ENCODE data around the gene RRBP1.
A peak's percentile ranks its signal among the peaks of the same experiment; 100 is the strongest.

RRBP1 gene

DNA sequence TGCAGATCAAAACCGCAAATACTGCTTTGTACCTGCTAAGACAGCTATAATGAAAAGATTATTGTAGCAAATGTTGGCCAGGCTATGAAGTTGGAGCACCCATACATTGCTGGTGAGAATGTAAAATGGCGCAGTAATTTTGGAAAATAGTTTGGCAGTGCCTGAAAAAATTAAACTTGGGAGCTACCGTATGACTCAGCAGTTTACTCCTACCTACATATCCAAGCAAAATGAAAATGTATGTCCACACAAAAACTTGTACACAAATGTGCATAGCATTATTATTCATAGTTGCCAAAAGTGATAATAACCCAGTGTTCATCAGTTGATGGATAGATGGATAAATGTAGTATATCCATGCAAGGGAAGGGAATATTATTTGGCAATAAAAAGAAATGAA is 98.9 kb downstream of the RRBP1 start:
- Histone ChIP-seq H3K27me3 (no peaks in the 10 kb centered on the region), H3K4me3 (no peak overlapping the region), H3K4me1 (peaks cover 0 to 100% (median 75%) of the 10 kb centered on the region in 4 donors), H3K36me3 (peaks cover 8 to 11% (median 9%) of the 10 kb centered on the region in 3 donors), H3K9me3 (no peaks in the 10 kb centered on the region), H3K27ac (peak overlapping the region; percentile 24 to 99)
- DNase-seq = no peak
- TF ChIP-seq, protein P1, sequence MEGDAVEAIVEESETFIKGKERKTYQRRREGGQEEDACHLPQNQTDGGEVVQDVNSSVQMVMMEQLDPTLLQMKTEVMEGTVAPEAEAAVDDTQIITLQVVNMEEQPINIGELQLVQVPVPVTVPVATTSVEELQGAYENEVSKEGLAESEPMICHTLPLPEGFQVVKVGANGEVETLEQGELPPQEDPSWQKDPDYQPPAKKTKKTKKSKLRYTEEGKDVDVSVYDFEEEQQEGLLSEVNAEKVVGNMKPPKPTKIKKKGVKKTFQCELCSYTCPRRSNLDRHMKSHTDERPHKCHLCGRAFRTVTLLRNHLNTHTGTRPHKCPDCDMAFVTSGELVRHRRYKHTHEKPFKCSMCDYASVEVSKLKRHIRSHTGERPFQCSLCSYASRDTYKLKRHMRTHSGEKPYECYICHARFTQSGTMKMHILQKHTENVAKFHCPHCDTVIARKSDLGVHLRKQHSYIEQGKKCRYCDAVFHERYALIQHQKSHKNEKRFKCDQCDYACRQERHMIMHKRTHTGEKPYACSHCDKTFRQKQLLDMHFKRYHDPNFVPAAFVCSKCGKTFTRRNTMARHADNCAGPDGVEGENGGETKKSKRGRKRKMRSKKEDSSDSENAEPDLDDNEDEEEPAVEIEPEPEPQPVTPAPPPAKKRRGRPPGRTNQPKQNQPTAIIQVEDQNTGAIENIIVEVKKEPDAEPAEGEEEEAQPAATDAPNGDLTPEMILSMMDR (IDR thresholded peaks at IDR 0.05) = no peak
- intact Hi-C loops (cut with DNase I; ENCODE audit: low total_unique reads) = no loop called here

- H3K4me1 ChIP-seq = peaks cover 0 to 100% (median 63%) of the 10 kb centered on the region in 4 donors
- TF ChIP-seq, protein P1 (IDR thresholded peaks at IDR 0.05) = no peak
- peak overlapping the region; percentile 50 to 99 for H3K27ac ChIP-seq
- no peaks in the 10 kb centered on the region for H3K27me3 ChIP-seq
- DNase-seq = no peak
- intact Hi-C loops (cut with DNase I; ENCODE audit: low total_unique reads) = no loop called here
- no peaks in the 10 kb centered on the region for H3K9me3 ChIP-seq
- peaks cover 8 to 14% (median 11%) of the 10 kb centered on the region in 3 donors for H3K36me3 ChIP-seq
- peak overlapping the region; percentile 14 to 85 for H3K4me3 ChIP-seq
These were observed 101.1 kb downstream of the RRBP1 start for GRCh38 chr20:17580895-17581294.

GRCh38 chr20:17579369-17580039 is 102.5 kb downstream of the RRBP1 start:
- intact Hi-C loops (cut with DNase I; ENCODE audit: low total_unique reads) = loop anchor here (5.0 kb wide), 1 partner anchor 33 kb away; no protein-coding TSS in a partner anchor
- Histone ChIP-seq H3K4me1 (peaks cover 0 to 98% (median 56%) of the 10 kb centered on the region in 4 donors), H3K36me3 (peaks cover 8 to 25% (median 10%) of the 10 kb centered on the region in 3 donors), H3K9me3 (no peaks in the 10 kb centered on the region), H3K27ac (peak overlapping the region; percentile 50 to 99), H3K27me3 (no peaks in the 10 kb centered on the region), H3K4me3 (peak overlapping the region; percentile 10 to 85)
- DNase-seq = no peak
- TF ChIP-seq, protein P1 (IDR thresholded peaks at IDR 0.05) = no peak

DNA sequence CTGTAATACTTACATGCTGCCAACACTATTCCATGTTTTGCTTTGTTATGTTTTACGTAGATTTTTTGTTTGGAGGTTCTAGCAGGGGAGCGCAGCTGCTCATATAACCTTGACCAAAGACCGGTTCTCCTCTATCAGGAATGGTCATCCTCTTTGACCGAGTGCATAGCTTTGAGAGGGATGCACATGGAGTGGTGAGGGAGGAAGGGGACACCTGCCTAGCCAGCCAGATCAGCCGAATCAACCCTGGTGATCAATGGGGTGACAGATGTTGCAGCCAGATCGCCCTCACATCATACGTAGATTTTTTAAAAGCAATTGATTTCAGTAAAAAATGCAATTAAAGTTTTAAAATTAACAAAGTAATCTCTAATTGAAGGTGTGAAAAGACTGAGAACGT is 105.8 kb downstream of the RRBP1 start:
- H3K9me3 ChIP-seq = no peaks in the 10 kb centered on the region
- TF ChIP-seq, protein P1 (IDR thresholded peaks at IDR 0.05) = no peak
- intact Hi-C loops (cut with DNase I; ENCODE audit: low total_unique reads) = loop anchor here (5.0 kb wide), 1 partner anchor 36 kb away; no protein-coding TSS in a partner anchor
- H3K4me1 ChIP-seq = peaks cover 0 to 72% (median 39%) of the 10 kb centered on the region in 4 donors
- H3K27me3 ChIP-seq = no peaks in the 10 kb centered on the region
- DNase-seq = no peak
- H3K27ac ChIP-seq = peak overlapping the region; percentile 30 to 99
- H3K36me3 ChIP-seq = peaks cover 8 to 36% (median 17%) of the 10 kb centered on the region in 3 donors
- H3K4me3 ChIP-seq = peak overlapping the region; percentile 85 to 93

DNA sequence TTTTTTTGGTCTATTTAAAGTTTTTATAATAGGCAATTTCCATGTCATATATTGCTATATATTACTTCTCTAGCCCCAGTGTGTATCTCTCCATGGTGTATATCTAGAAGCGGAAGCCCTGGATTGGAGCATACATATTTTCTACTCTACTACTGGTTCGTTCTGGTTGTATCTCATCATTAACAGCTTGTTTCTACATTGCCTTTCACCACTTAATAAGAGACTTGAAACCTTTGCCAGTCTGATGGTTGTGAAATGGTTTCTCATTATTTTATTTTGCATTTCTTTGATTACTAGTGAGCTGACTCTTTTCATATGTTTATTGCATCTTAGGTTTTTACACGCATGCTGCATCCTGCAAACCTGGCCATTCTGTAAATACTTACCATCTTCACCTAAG is 108.6 kb downstream of the RRBP1 start:
- DNase-seq = no peak
- peak overlapping the region; percentile 85 to 93 for H3K4me3 ChIP-seq
- H3K27ac ChIP-seq = peak overlapping the region; percentile 99 to 100
- peaks cover 0 to 31% (median 12%) of the 10 kb centered on the region in 3 donors for H3K36me3 ChIP-seq
- no peaks in the 10 kb centered on the region for H3K27me3 ChIP-seq
- peaks cover 0 to 49% (median 14%) of the 10 kb centered on the region in 4 donors for H3K4me1 ChIP-seq
- TF ChIP-seq, protein P1 (IDR thresholded peaks at IDR 0.05) = no peak
- intact Hi-C loops (cut with DNase I; ENCODE audit: low total_unique reads) = no loop called here
- H3K9me3 ChIP-seq = no peaks in the 10 kb centered on the region

All from tibial artery (tissue), 4 donors.